IPS-20b (cell line): ENCODE measurements around the gene NUP188.

Experiments used
- H3K27ac ChIP-seq: one replicate; pipeline ENCODE4 v1.5.1; 2013; ENCODE audit warnings: low read length
- H3K27me3 ChIP-seq: 2 replicates; pipeline ENCODE4 v1.6.1; 2013; ENCODE audit warnings: mild to moderate bottlenecking, low read length, inconsistent platforms; ENCODE audit not compliant: insufficient read depth
- H3K36me3 ChIP-seq: 2 replicates; pipeline ENCODE4 v1.6.1; 2013; ENCODE audit warnings: low read depth, mild to moderate bottlenecking, inconsistent platforms, low read length, moderate library complexity; ENCODE audit not compliant: insufficient read depth
- H3K4me1 ChIP-seq: 2 replicates; pipeline ENCODE4 v1.6.1; 2013; ENCODE audit warnings: mild to moderate bottlenecking, control low read depth, inconsistent platforms, low read length, moderate library complexity; ENCODE audit not compliant: insufficient read depth
- H3K4me3 ChIP-seq: 2 replicates; pipeline ENCODE4 v1.5.1; 2013; ENCODE audit warnings: mild to moderate bottlenecking, low read length, inconsistent platforms
- H3K9ac ChIP-seq: 2 replicates; pipeline ENCODE4 v1.6.1; 2013; ENCODE audit warnings: low read depth, mild to moderate bottlenecking, inconsistent platforms, low read length, moderate library complexity
- H3K9me3 ChIP-seq: 2 replicates; pipeline ENCODE4 v1.6.1; 2013; ENCODE audit warnings: mild to moderate bottlenecking, low read depth, low read length, inconsistent platforms; ENCODE audit not compliant: insufficient read depth

Gene NUP188

DNA sequence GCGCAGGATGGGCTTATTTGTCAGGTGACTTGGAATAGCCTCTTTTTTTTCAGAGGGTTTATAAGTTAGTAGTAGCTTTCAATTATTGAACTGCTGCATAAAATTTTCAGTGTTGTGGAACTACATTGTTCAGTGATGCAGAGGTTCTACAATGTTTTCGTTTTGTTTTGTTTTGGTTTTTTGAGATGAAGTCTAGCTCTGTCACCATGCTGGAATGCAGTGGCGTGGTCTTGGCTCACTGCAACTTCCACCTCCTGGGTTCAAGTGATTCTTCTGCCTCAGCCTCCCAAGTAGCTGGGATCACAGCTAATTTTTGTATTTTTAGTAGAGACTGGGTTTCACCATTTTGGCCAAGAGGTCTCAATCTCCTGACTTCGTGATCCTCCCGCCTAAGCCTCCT is 22.0 kb downstream of the NUP188 start:
- Histone ChIP-seq H3K4me3 (no peak overlapping the region), H3K27ac (no peak overlapping the region), H3K9me3 (no peaks in the 10 kb centered on the region), H3K36me3 (peaks cover 90% of the 10 kb centered on the region), H3K27me3 (no peaks in the 10 kb centered on the region), H3K9ac (no peak overlapping the region), H3K4me1 (no peaks in the 10 kb centered on the region)

DNA sequence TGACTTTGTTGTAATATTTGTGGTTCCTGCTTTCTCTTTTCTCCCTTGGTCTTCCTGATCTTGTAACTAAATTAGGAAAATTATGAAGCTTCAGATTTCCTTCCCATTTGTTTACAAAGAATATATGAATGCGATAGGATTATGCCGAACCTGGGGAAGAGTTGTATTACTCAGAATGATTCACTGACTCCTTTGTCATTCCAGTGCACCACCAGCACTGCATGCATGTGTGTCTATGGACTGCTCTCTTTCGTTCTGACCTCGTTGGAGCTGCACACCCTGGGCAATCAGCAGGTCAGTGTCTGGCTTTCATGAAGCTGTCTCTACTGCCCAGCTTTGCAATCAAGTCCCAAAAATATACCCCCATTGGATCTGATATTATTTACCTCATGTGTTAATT is 25.5 kb downstream of the NUP188 start:
- H3K36me3 ChIP-seq: peaks cover 98% of the 10 kb centered on the region
- H3K9me3 ChIP-seq: no peaks in the 10 kb centered on the region
- H3K9ac ChIP-seq: no peak overlapping the region
- no peaks in the 10 kb centered on the region for H3K4me1 ChIP-seq
- no peaks in the 10 kb centered on the region for H3K27me3 ChIP-seq
- H3K4me3 ChIP-seq: no peak overlapping the region
- H3K27ac ChIP-seq: no peak overlapping the region

DNA sequence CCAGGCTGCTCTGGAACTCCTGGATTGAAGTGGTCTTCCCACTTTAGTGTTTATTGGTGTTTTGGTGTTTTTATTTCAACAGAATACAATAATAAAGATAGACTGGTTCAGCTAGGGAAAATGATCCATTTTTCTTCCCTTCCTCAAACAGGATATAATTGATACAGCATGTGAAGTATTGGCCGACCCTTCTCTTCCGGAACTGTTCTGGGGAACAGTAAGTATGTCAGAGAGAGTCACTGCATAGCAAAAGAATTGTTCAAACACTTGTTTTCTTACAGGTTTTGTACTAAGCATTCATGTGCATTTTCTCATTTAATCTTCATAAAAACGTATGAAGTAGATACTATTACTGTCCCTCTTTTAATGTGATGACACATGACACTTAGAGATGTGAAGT is 31.6 kb downstream of the NUP188 start:
- H3K36me3 ChIP-seq: peaks cover 91% of the 10 kb centered on the region
- no peak overlapping the region for H3K4me3 ChIP-seq
- H3K27me3 ChIP-seq: no peaks in the 10 kb centered on the region
- no peak overlapping the region for H3K9ac ChIP-seq
- no peak overlapping the region for H3K27ac ChIP-seq
- no peaks in the 10 kb centered on the region for H3K4me1 ChIP-seq
- H3K9me3 ChIP-seq: no peaks in the 10 kb centered on the region

DNA sequence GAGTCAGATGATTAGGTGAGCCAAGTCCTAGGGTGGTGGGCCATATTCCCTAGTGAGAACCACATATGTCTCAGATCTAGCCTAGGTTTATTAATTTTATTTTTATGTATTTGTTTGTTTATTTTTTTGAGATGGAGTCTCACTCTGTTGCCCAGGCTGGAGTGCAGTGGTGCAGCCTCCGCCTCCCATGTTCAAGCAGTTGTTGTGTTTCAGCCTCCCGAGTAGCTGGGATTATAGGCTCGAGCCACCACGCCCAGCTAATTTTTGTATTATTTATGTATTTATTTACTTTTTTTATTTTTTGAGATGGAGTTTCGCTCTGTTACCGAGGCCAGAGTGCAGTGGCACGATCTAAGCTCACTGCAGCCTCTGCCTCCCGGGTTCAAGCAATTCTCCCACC is 36.0 kb downstream of the NUP188 start:
- Histone ChIP-seq H3K27me3 (no peaks in the 10 kb centered on the region), H3K4me3 (no peak overlapping the region), H3K27ac (no peak overlapping the region), H3K4me1 (no peaks in the 10 kb centered on the region), H3K9me3 (no peaks in the 10 kb centered on the region), H3K36me3 (peaks cover 95% of the 10 kb centered on the region), H3K9ac (no peak overlapping the region)

DNA sequence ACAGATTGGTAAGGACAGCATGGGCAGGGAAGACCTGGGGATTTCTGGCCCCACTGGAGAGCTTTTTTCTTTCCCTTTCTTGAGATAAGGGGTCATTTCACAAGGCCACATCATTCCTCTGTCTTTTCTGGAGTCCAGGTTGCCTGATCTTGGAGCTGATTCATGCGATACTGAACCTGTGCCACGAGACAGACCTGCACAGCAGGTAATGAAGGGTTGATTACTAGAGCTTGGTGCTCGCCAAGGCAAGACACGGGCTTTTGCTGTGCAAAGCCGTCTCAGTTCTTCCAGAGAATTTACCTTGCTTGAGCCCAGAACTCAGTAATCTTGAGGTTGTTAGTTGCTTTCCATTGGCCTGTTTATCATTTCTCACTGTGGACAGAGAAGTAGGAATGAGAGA is 39.2 kb downstream of the NUP188 start:
- H3K27me3 ChIP-seq: no peaks in the 10 kb centered on the region
- no peak overlapping the region for H3K9ac ChIP-seq
- H3K9me3 ChIP-seq: no peaks in the 10 kb centered on the region
- H3K4me3 ChIP-seq: no peak overlapping the region
- peaks cover 93% of the 10 kb centered on the region for H3K36me3 ChIP-seq
- H3K27ac ChIP-seq: no peak overlapping the region
- H3K4me1 ChIP-seq: no peaks in the 10 kb centered on the region

DNA sequence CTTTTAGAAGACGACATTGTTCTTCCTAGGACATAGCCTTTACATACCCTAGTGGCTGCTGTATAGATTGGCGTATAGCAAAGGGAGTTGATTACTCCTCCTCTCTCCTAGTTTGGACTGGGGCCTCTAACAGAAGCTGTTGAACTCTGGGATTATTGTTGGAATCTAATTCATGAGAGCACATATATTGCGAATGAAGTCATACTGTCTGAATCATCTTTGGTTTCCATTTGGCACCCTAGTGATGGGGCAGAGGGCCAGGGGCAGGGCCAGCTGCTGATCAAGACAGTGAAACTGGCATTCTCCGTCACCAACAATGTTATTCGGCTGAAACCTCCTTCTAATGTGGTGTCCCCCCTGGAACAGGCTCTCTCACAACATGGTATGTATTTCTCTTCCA is 40.3 kb downstream of the NUP188 start:
- H3K4me1 ChIP-seq: no peaks in the 10 kb centered on the region
- H3K36me3 ChIP-seq: peaks cover 90% of the 10 kb centered on the region
- no peak overlapping the region for H3K4me3 ChIP-seq
- H3K27ac ChIP-seq: no peak overlapping the region
- H3K9me3 ChIP-seq: no peaks in the 10 kb centered on the region
- H3K9ac ChIP-seq: no peak overlapping the region
- no peaks in the 10 kb centered on the region for H3K27me3 ChIP-seq

DNA sequence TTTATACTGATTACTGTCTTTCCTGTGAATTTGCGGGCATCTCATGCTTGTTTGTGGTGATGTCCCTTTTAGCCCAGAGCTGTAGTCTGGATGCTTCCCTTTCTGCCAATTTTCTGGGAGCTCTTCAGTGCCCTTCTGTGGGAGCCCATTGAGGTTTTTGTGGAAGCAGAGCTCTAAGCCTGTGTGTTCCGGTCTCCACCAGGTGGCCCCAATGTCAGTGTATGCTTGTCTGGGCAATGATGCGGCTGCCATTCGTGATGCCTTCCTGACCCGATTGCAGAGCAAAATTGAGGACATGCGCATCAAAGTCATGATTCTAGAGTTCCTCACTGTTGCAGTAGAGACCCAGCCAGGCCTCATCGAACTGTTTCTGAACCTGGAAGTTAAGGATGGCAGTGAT is 45.5 kb downstream of the NUP188 start:
- no peak overlapping the region for H3K9ac ChIP-seq
- H3K4me3 ChIP-seq: no peak overlapping the region
- no peak overlapping the region for H3K27ac ChIP-seq
- H3K36me3 ChIP-seq: peaks cover 91% of the 10 kb centered on the region
- H3K4me1 ChIP-seq: no peaks in the 10 kb centered on the region
- H3K27me3 ChIP-seq: no peaks in the 10 kb centered on the region
- no peaks in the 10 kb centered on the region for H3K9me3 ChIP-seq

DNA sequence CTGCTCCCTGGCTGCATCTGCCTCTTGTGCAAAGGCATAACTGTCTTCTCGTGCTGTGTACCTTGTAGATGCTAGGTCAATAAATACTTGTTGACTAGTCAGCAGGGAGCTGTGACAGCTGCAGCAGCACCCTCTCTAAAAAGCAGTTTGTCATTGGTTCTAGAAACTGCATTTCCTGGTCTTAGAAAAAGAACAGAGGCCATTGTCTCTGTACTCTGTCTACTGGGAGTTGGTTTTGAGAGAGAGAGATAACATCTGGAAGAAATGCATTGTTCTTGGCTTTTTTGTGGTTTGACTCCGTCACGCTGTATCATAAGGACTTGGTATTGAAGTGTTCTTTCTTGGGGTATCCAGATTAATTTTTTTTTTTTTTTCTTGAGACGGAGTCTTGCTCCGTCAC is 48.3 kb downstream of the NUP188 start:
- Histone ChIP-seq H3K9me3 (no peaks in the 10 kb centered on the region), H3K27ac (no peak overlapping the region), H3K4me3 (no peak overlapping the region), H3K36me3 (peaks cover 93% of the 10 kb centered on the region), H3K27me3 (no peaks in the 10 kb centered on the region), H3K4me1 (no peaks in the 10 kb centered on the region), H3K9ac (no peak overlapping the region)

DNA sequence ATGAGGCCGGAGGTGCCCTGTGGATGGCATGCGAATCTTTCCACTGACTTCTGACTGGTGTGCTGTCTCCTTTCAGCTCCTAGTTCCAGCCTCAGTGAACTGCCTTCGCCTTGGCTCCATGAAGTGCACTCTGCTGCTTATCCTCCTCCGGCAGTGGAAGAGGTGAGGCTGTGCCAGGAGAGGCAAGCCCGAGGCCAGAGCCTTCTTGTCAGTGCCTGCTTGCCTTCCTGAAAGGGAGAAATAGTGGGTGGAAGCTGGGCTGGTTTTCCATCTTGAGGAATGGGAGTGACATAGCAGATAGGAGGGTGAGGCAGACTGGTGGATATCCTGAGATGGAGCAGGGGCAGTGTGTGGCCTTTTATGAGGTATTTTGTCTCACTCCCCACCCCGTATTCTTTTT is 51.0 kb downstream of the NUP188 start:
- no peak overlapping the region for H3K27ac ChIP-seq
- H3K9me3 ChIP-seq: no peaks in the 10 kb centered on the region
- H3K9ac ChIP-seq: no peak overlapping the region
- peaks cover 97% of the 10 kb centered on the region for H3K36me3 ChIP-seq
- H3K4me3 ChIP-seq: no peak overlapping the region
- no peaks in the 10 kb centered on the region for H3K27me3 ChIP-seq
- H3K4me1 ChIP-seq: no peaks in the 10 kb centered on the region

DNA sequence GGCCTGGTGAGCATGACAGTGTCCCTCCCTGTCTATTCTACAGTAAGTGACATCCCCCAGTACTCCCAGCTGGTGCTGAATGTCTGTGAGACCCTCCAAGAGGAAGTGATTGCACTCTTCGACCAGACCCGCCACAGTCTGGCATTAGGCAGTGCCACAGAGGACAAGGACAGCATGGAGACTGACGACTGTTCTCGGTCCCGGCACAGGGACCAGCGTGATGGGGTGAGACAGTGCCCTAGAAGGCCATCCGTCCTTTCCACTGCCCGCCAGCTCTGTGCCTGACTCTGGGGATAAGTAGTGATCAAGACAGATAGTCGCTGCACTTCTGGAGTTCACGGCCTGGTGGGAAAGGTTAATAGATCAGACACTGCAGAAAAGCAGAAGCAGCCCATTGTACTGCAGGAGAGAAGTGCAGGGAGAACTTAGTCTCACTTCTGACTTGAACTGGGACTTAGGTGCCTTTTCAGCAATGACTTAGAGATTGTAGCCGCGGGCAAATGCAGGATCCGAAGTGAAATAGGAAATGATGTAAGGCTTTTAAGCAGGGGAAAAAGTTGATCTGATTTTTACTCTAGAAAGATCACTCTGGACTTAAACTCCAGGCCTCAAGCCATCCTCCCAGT is 52.2 kb downstream of the NUP188 start:
- Histone ChIP-seq H3K9ac (no peak overlapping the region), H3K36me3 (peaks cover 91% of the 10 kb centered on the region), H3K27ac (no peak overlapping the region), H3K27me3 (no peaks in the 10 kb centered on the region), H3K4me3 (no peak overlapping the region), H3K4me1 (no peaks in the 10 kb centered on the region), H3K9me3 (no peaks in the 10 kb centered on the region)

DNA sequence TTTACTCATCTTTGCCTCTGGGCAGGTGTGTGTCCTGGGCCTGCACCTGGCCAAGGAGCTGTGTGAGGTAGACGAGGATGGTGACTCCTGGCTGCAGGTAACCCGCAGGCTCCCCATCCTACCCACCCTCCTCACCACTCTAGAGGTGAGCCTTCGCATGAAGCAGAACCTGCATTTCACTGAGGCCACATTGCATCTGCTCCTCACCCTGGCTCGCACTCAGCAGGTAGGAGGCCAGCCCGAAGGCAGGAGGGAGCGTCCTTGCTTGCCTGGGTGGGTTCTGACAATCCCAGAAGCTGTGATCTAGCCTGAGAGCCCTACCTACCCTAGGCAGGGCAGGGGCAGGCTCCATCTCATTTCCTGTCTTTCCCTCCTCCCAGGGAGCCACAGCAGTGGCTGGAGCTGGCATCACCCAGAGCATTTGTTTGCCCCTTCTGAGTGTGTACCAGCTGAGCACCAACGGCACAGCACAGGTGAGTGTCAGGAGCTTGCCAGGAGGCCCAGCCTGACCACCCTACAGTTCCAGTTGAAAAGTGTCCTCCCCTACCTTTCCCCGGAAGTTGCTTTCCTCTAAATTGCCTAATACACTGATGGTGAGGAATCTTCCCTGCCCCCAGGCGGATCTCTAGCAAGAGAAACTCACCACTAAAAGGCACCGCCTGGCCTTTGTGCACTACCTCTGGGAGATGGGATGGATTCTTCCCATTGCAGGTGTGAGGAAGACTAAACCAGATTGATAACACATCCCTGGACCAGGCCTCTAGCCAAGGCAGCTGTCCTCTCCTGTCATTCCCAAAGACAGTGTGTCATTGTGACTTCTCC is 54.2 kb downstream of the NUP188 start:
- Histone ChIP-seq H3K36me3 (peaks cover 91% of the 10 kb centered on the region), H3K4me1 (no peaks in the 10 kb centered on the region), H3K9ac (no peak overlapping the region), H3K9me3 (no peaks in the 10 kb centered on the region), H3K27me3 (no peaks in the 10 kb centered on the region), H3K27ac (no peak overlapping the region), H3K4me3 (no peak overlapping the region)

DNA sequence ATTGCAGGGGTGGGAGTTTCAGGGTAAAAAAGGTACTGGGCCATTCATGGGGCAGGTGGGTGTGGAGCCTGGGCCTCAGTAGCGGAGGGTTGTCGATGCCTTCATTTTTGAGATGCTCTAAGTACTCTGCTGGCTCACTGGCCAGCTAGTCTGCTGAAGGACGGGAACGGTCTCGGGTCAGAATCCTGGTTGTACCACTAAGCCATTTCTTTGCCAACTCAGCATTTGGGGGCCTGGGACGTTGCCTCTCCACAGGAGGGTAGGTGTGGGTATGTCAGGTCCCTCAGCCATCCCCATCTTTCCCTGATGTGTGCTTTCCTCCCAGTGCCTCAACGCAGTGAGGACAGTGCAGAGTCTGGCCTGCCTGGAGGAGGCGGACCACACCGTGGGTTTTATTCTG is 55.5 kb downstream of the NUP188 start:
- Histone ChIP-seq H3K9ac (no peak overlapping the region), H3K27ac (no peak overlapping the region), H3K36me3 (peaks cover 91% of the 10 kb centered on the region), H3K4me3 (no peak overlapping the region), H3K27me3 (no peaks in the 10 kb centered on the region), H3K4me1 (no peaks in the 10 kb centered on the region), H3K9me3 (no peaks in the 10 kb centered on the region)
